ENCODE data around the gene TOX2.

TOX2 gene

GRCh38 chr20:44050327-44050726 is 135.7 kb downstream of the TOX2 start:
- Histone ChIP-seq H3K4me3 (ENCODE audit: low read length) (no peak overlapping the region), H3K9me3 (ENCODE audit: control insufficient read depth, insufficient read depth, low read length) (no peaks in the 10 kb centered on the region), H3K9me2 (replicated peaks; ENCODE audit: control insufficient read depth, low read length) (no peaks in the 10 kb centered on the region), H3K27ac (ENCODE audit: low read depth, low read length) (no peak overlapping the region), H3K36me3 (ENCODE audit: control insufficient read depth, low read length) (no peaks in the 10 kb centered on the region), H3K79me2 (ENCODE audit: control insufficient read depth, low read length) (no peaks in the 10 kb centered on the region), H4K20me1 (ENCODE audit: control insufficient read depth, insufficient read depth, low read depth, low read length) (no peaks in the 10 kb centered on the region), H3K4me1 (ENCODE audit: control insufficient read depth, low read length) (no peaks in the 10 kb centered on the region), H3K27me3 (ENCODE audit: control insufficient read depth, low read length) (no peaks in the 10 kb centered on the region), H3F3A (ENCODE audit: control insufficient read depth, insufficient read depth) (no peaks in the 10 kb centered on the region), H3K4me2 (ENCODE audit: low read length) (no peak overlapping the region)
- no peak for TF ChIP-seq CTCF (IDR thresholded peaks at IDR 0.05; ENCODE audit: low read depth, low read length, poor library complexity, severe bottlenecking)
- TF ChIP-seq EZH2phosphoT487 (IDR thresholded peaks at IDR 0.05; ENCODE audit: borderline replicate concordance, low read length), result no peak

- H3F3A ChIP-seq (ENCODE audit: control insufficient read depth, insufficient read depth), result no peaks in the 10 kb centered on the region
- H4K20me1 ChIP-seq (ENCODE audit: control insufficient read depth, insufficient read depth, low read depth, low read length), result no peaks in the 10 kb centered on the region
- no peak for TF ChIP-seq CTCF (IDR thresholded peaks at IDR 0.05; ENCODE audit: low read depth, low read length, poor library complexity, severe bottlenecking)
- no peak for TF ChIP-seq EZH2phosphoT487 (IDR thresholded peaks at IDR 0.05; ENCODE audit: borderline replicate concordance, low read length)
- H3K9me2 ChIP-seq (replicated peaks; ENCODE audit: control insufficient read depth, low read length), result no peaks in the 10 kb centered on the region
- H3K9me3 ChIP-seq (ENCODE audit: control insufficient read depth, insufficient read depth, low read length), result no peaks in the 10 kb centered on the region
- no peaks in the 10 kb centered on the region for H3K4me1 ChIP-seq (ENCODE audit: control insufficient read depth, low read length)
- H3K36me3 ChIP-seq (ENCODE audit: control insufficient read depth, low read length), result no peaks in the 10 kb centered on the region
- H3K27me3 ChIP-seq (ENCODE audit: control insufficient read depth, low read length), result no peaks in the 10 kb centered on the region
- H3K27ac ChIP-seq (ENCODE audit: low read depth, low read length), result no peak overlapping the region
- H3K4me3 ChIP-seq (ENCODE audit: low read length), result no peak overlapping the region
- no peak overlapping the region for H3K4me2 ChIP-seq (ENCODE audit: low read length)
- no peaks in the 10 kb centered on the region for H3K79me2 ChIP-seq (ENCODE audit: control insufficient read depth, low read length)
Observed at GRCh38 chr20:44050925-44051660, 136.4 kb downstream of the TOX2 start.

GRCh38 chr20:44051661-44052000 is 137.0 kb downstream of the TOX2 start:
- no peak overlapping the region for H3K4me3 ChIP-seq (ENCODE audit: low read length)
- H3F3A ChIP-seq (ENCODE audit: control insufficient read depth, insufficient read depth), result no peaks in the 10 kb centered on the region
- H4K20me1 ChIP-seq (ENCODE audit: control insufficient read depth, insufficient read depth, low read depth, low read length), result no peaks in the 10 kb centered on the region
- H3K4me1 ChIP-seq (ENCODE audit: control insufficient read depth, low read length), result no peaks in the 10 kb centered on the region
- H3K27ac ChIP-seq (ENCODE audit: low read depth, low read length), result no peak overlapping the region
- H3K79me2 ChIP-seq (ENCODE audit: control insufficient read depth, low read length), result no peaks in the 10 kb centered on the region
- H3K9me2 ChIP-seq (replicated peaks; ENCODE audit: control insufficient read depth, low read length), result no peaks in the 10 kb centered on the region
- peaks cover 3% of the 10 kb centered on the region; the same call in 1 of the 2 replicates for H3K27me3 ChIP-seq (ENCODE audit: control insufficient read depth, low read length)
- no peaks in the 10 kb centered on the region for H3K9me3 ChIP-seq (ENCODE audit: control insufficient read depth, insufficient read depth, low read length)
- TF ChIP-seq CTCF (IDR thresholded peaks at IDR 0.05; ENCODE audit: low read depth, low read length, poor library complexity, severe bottlenecking), result no peak
- no peak for TF ChIP-seq EZH2phosphoT487 (IDR thresholded peaks at IDR 0.05; ENCODE audit: borderline replicate concordance, low read length)
- H3K36me3 ChIP-seq (ENCODE audit: control insufficient read depth, low read length), result no peaks in the 10 kb centered on the region
- H3K4me2 ChIP-seq (ENCODE audit: low read length), result no peak overlapping the region
